GM10266 (cell line): ENCODE results near the gene RAD51B.

Experiments
- DNase-seq: peaks from one replicate; pipeline ENCODE4 v3.0.0; 2012; ENCODE audit errors: extremely low spot score
- CTCF ChIP-seq: IDR thresholded peaks from 2 replicates; pipeline ENCODE4 v1.5.1; 2012; ENCODE audit warnings: mild to moderate bottlenecking, low read depth; ENCODE audit not compliant: control insufficient read depth, insufficient read depth; ENCODE audit errors: missing control alignments

The RAD51B gene

DNA sequence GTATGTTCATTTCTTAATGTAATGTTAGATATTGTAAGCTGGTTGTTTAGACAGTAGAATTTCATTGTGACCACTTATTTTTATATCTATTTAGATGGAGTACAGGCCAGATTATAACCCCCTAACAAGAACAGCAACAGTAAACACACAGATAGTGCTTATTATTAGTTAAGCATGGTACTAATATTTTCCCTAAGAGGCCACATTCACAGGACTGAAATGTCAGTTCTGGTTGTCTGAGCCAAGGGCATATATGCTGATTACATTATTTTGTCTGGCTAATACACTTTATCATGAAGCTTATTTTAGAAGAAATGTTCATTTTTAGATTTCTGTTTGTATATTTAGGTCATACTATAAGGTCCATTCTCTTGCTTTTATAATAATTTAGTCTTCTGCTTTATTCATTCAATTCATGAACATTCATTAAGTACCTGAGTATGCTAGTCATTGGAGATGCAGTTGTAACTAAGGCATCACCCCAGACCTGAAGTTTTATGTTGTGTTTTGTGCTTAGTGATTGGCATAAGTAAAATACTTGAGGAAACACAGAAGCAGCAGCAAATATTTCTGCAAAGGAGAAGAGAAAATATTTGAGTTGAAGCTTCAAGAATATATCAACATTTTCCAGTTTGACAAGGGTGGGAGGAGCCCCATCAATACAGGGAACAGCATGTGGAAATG, 413.7 kb downstream of the RAD51B start:
- TF ChIP-seq CTCF: no peak
- no peak for DNase-seq

DNA sequence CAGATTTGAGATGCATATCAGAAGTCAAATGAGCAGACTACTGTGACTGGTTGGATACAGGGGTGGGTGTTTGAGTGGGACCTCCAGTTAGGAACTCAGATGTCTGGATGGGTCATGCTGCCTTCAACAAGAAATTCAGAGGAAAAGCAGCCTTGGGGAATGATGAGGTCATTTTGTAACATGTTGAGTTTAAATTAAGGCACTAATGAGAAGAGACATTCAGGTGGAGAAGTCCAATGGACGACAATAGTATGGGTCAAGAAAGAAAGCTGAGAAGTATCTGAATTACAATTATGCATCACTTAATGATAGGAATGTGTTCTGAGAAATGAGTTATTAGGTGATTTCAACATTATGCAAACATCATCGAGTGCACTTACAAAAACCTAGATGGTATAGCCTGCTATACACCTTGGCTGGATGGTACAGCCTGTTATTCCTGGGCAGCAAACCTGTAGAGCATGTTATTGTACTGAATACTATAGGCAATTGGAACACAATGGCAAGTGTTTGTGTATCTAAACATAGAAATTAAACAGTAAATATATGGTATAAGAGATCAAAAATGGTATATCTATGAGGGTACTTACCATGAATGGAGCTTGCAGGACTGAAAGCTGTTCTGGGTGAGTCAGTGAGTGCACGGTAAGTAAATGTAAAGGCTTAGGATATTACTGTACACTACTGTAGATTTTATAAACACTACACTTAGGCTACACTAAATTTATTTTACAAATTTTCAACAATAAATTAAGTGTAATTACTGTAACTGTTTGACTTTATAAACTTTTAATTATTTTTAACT, 414.7 kb downstream of the RAD51B start:
- TF ChIP-seq CTCF: no peak
- no peak for DNase-seq

- DNase-seq: no peak
- TF ChIP-seq CTCF: no peak
Measured at GRCh38 chr14:68235011-68235410, 415.4 kb downstream of the RAD51B start.

DNA sequence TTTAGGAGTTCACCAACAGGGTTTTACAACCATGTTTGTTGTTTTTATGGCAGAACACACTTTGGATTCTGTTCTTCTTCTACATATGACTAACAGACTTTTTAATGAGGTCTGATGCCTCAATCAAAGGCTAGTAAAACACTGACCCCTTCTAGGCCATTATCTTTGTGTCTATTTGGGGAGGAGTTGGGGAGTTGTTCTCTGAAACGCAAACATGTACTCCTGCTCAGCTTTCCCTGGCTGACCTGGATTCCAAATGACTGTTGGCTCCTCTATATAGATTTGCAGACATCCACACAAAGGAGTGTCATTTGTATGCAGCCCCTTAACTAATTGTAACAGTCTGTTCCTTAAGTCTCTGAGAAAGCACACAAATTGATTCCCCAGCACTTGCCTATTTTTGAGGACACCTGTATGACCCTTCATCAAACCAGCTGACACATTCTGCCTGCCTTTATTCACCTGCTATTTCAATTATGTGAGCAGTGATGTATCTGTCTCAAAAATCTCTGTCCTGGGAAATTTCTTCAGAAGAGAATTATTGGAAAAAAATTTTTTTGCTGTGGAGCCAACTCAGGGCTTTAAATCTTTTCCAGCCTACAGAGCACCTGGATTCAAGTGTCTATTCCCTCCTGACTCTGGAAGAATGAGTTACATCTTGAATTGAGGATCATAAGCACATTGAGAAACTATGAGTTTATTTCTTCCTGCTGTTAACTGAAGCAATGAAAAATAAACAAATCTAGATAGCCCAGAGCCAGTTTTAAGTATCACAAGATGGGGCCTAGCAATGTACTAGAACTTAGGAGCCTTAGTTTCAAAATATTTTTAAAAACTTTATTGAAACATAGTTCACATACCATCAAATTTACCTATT, 417.2 kb downstream of the RAD51B start:
- DNase-seq: no peak

GRCh38 chr14:68238551-68238950, 419.0 kb downstream of the RAD51B start:
- TF ChIP-seq CTCF: no peak
- no peak for DNase-seq

More for the DNA sequence above, 417.2 kb downstream of the RAD51B start:
- TF ChIP-seq CTCF: no peak

GRCh38 chr14:68238976-68239375, 419.4 kb downstream of the RAD51B start:
- no peak for DNase-seq
- TF ChIP-seq CTCF: no peak
